ENCODE results near the gene CLTCL1.

Gene CLTCL1

DNA sequence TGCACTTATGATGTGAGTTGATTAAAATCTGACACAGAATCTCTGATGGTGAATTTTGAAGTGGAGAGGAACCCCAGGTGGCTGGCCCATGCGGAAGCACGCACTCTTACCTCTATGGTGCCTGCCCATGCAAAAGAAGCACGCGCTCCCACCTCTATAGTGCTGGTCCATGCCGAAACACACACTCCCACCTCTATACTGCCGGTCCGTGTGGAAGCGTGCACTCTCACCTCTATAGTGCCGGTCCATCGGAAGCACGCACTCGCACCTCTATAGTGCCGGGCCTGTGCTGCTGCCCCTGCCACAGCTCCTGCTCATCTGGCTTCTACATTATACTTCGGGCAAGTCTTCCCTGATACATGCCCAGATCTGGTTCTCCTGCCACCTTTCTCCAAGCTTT lies 76.2 kb downstream of the CLTCL1 start:
- CTCF ChIA-PET = no interaction called here
- DNase-seq (ENCODE audit: extremely low spot score) = no peak
- TF ChIP-seq HDGF (IDR thresholded peaks at IDR 0.05; ENCODE audit: borderline replicate concordance) (no peak), SP1 (IDR thresholded peaks at IDR 0.05) (no peak), NFRKB (IDR thresholded peaks at IDR 0.05) (no peak), ZNF384 (IDR thresholded peaks at IDR 0.05) (no peak), ARNT (IDR thresholded peaks at IDR 0.05) (no peak), FOXA1 (IDR thresholded peaks at IDR 0.05) (no peak), L3MBTL2 (conservative IDR thresholded peaks at IDR 0.05) (no peak), CTBP1 (IDR thresholded peaks at IDR 0.05; ENCODE audit: borderline replicate concordance) (no peak), SUZ12 (IDR thresholded peaks at IDR 0.05) (no peak), ELF4 (IDR thresholded peaks at IDR 0.05) (no peak), FOXM1 (IDR thresholded peaks at IDR 0.05; ENCODE audit: borderline replicate concordance) (no peak), FOXK2 (IDR thresholded peaks at IDR 0.05) (no peak), TARDBP (IDR thresholded peaks at IDR 0.05) (no peak), BHLHE40 (IDR thresholded peaks at IDR 0.05; ENCODE audit: borderline replicate concordance) (no peak)
- TF ChIP-seq, protein P1, sequence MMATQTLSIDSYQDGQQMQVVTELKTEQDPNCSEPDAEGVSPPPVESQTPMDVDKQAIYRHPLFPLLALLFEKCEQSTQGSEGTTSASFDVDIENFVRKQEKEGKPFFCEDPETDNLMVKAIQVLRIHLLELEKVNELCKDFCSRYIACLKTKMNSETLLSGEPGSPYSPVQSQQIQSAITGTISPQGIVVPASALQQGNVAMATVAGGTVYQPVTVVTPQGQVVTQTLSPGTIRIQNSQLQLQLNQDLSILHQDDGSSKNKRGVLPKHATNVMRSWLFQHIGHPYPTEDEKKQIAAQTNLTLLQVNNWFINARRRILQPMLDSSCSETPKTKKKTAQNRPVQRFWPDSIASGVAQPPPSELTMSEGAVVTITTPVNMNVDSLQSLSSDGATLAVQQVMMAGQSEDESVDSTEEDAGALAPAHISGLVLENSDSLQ (IDR thresholded peaks at IDR 0.05) = no peak
- POLR2A ChIA-PET = no interaction called here

DNA sequence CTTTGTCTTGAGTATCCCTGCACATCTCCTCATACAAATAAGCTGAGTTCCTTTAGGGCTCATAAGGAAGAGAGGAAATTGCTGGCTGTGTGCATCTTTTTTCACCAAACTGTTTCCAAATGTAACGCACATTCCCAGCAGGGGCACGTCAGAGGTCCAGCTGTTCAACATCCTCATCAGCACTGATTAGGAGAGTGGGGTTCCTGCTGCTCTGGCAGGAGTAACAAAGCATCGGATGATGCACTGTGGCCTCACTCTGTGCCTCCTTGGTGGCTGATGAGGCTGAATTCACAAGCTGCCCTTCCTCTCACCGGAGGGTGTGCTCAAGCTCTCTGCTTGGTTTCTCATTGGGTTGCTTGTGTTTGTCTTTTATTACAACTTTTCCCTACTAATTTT lies 77.4 kb downstream of the CLTCL1 start:
- DNase-seq (ENCODE audit: extremely low spot score) = no peak
- TF ChIP-seq FOXK2 (IDR thresholded peaks at IDR 0.05) = no peak
- TF ChIP-seq BHLHE40 (IDR thresholded peaks at IDR 0.05; ENCODE audit: borderline replicate concordance) = no peak
- no peak for TF ChIP-seq ELF4 (IDR thresholded peaks at IDR 0.05)
- TF ChIP-seq NFRKB (IDR thresholded peaks at IDR 0.05) = no peak
- no peak for TF ChIP-seq LEF1 (IDR thresholded peaks at IDR 0.05; ENCODE audit: borderline replicate concordance)
- TF ChIP-seq HDGF (IDR thresholded peaks at IDR 0.05; ENCODE audit: borderline replicate concordance) = no peak
- no peak for TF ChIP-seq FOXA1 (IDR thresholded peaks at IDR 0.05)
- TF ChIP-seq, protein P1 (IDR thresholded peaks at IDR 0.05) = no peak
- TF ChIP-seq FOXM1 (IDR thresholded peaks at IDR 0.05; ENCODE audit: borderline replicate concordance) = no peak
- no peak for TF ChIP-seq TARDBP (IDR thresholded peaks at IDR 0.05)
- no peak for TF ChIP-seq L3MBTL2 (conservative IDR thresholded peaks at IDR 0.05)
- no peak for TF ChIP-seq SP1 (IDR thresholded peaks at IDR 0.05)
- TF ChIP-seq SUZ12 (IDR thresholded peaks at IDR 0.05) = no peak
- no peak for TF ChIP-seq ZNF384 (IDR thresholded peaks at IDR 0.05)
- TF ChIP-seq CTBP1 (IDR thresholded peaks at IDR 0.05; ENCODE audit: borderline replicate concordance) = no peak
- TF ChIP-seq ARNT (IDR thresholded peaks at IDR 0.05) = no peak
- ChIA-PET CTCF (no interaction called here), POLR2A (interaction anchor here (1.1 kb wide), 1 partner anchor 14 kb away, joined by 3 read pairs; no protein-coding TSS in a partner anchor)

DNA sequence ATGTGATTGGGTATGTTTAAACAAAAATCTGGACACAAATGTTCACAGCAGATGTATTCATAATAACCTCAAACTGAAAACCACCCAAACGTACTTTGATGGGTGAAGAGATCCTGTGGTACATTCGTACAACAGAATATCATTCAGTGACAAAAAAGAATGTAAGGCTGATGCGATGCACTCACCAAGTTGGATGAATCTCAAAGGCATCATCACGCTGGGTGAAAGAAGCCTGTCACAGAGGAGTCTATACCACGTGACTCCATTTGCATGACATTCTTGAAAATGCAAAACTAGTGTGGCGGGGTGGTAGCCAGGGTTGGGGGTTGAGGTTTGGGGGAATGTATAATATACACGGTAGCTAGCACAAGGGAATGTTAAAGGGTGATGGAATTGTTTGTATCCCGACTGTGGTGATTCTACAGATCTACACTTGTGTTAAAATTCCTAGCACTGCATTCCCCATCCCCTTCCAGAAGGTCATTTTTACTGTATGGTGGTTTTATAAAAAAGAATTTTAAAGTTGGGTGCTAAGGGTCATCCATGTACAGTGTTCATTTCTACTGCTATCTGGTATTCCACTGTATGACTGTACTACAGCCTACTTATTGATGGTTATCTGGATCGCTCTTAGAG lies 78.0 kb downstream of the CLTCL1 start:
- CTCF ChIA-PET = no interaction called here
- TF ChIP-seq SUZ12 (IDR thresholded peaks at IDR 0.05) = no peak
- TF ChIP-seq ARNT (IDR thresholded peaks at IDR 0.05) = no peak
- no peak for TF ChIP-seq FOXM1 (IDR thresholded peaks at IDR 0.05; ENCODE audit: borderline replicate concordance)
- TF ChIP-seq LEF1 (IDR thresholded peaks at IDR 0.05; ENCODE audit: borderline replicate concordance) = no peak
- TF ChIP-seq ZNF384 (IDR thresholded peaks at IDR 0.05) = no peak
- no peak for TF ChIP-seq HDGF (IDR thresholded peaks at IDR 0.05; ENCODE audit: borderline replicate concordance)
- TF ChIP-seq, protein P1 (IDR thresholded peaks at IDR 0.05) = no peak
- TF ChIP-seq ELF4 (IDR thresholded peaks at IDR 0.05) = no peak
- no peak for TF ChIP-seq L3MBTL2 (conservative IDR thresholded peaks at IDR 0.05)
- no peak for TF ChIP-seq TARDBP (IDR thresholded peaks at IDR 0.05)
- no peak for TF ChIP-seq SP1 (IDR thresholded peaks at IDR 0.05)
- no peak for TF ChIP-seq CTBP1 (IDR thresholded peaks at IDR 0.05; ENCODE audit: borderline replicate concordance)
- no peak for TF ChIP-seq FOXA1 (IDR thresholded peaks at IDR 0.05)
- TF ChIP-seq FOXK2 (IDR thresholded peaks at IDR 0.05) = no peak
- TF ChIP-seq BHLHE40 (IDR thresholded peaks at IDR 0.05; ENCODE audit: borderline replicate concordance) = no peak
- TF ChIP-seq NFRKB (IDR thresholded peaks at IDR 0.05) = no peak
- POLR2A ChIA-PET = interaction anchor here (1.1 kb wide), 1 partner anchor 13 kb away, joined by 3 read pairs; no protein-coding TSS in a partner anchor
- DNase-seq (ENCODE audit: extremely low spot score) = no peak

DNA sequence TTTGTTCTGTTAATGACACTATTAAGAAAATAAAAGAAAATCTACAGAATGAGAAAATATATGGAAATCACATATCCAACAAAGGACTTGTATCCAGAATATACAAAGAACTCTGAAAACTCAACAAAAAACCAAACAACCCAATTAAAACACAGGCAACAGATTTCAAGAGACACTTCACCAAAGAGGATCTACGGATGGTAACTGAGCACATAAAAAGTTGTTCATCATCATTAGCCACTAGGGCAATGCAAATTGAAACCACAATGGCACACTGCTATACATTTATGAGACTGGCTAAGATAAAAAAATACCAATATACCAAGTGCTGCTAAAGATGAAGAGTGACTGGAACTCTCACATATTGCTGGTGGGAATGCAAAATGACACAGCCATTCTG lies 78.5 kb downstream of the CLTCL1 start:
- DNase-seq (ENCODE audit: extremely low spot score) = no peak
- POLR2A ChIA-PET = no interaction called here
- CTCF ChIA-PET = no interaction called here

DNA sequence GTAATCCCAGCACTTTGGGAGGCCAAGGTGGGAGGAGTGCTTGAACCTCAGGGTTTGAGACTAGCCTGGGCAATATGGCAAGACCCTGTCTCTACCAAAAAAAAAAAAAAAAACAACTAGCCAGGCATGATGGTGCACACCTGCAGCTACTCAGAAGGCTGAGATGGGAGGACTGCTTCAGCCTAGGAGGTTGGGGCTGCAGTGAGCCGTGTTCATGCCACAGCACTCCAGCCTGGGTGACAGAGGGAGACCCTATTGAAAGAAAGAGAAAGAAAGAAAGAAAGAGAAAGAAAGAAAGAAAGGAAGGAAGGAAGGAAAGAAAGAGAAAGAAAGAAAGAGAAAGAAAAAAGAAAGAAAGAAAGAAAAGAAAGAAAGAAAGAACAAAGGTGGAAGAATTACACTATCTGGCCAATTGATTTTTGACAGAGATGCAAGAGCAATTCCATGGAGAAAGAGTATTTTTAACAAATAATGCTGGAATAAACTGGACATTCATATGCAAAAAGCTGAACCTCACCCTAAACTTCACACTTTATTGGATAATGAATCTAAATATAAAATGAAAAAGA lies 79.1 kb downstream of the CLTCL1 start:
- TF ChIP-seq FOXA1 (IDR thresholded peaks at IDR 0.05) (no peak), ZNF384 (IDR thresholded peaks at IDR 0.05) (no peak), LEF1 (IDR thresholded peaks at IDR 0.05; ENCODE audit: borderline replicate concordance) (no peak), SUZ12 (IDR thresholded peaks at IDR 0.05) (no peak)
- ChIA-PET POLR2A (no interaction called here), CTCF (no interaction called here)
- DNase-seq (ENCODE audit: extremely low spot score) = no peak

More for the DNA sequence above, 78.5 kb downstream of the CLTCL1 start:
- TF ChIP-seq FOXK2 (IDR thresholded peaks at IDR 0.05) = no peak

DNA sequence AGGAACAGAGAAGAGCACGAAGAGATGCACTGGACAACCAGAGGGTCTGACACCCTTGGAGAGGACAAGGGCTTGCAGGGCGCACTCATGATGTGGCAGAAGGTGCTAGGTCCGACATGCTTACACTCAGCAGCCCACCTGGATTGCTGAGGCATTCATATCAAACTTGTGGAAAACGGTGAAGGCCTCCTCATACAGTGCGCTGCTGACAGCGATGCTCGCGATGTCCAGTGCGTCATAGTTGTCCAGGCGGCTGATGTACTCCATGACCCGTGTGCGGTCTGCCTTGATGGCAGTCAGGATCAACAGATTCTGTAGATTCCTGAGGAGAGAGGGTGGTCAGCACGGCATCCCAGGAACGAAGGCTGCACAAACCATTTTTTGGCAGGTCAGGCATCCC lies 81.3 kb downstream of the CLTCL1 start:
- POLR2A ChIA-PET = no interaction called here
- no peak for TF ChIP-seq TARDBP (IDR thresholded peaks at IDR 0.05)
- no peak for TF ChIP-seq HDGF (IDR thresholded peaks at IDR 0.05; ENCODE audit: borderline replicate concordance)
- no peak for TF ChIP-seq L3MBTL2 (conservative IDR thresholded peaks at IDR 0.05)
- TF ChIP-seq SP1 (IDR thresholded peaks at IDR 0.05) = no peak
- no peak for TF ChIP-seq SUZ12 (IDR thresholded peaks at IDR 0.05)
- no peak for TF ChIP-seq CTBP1 (IDR thresholded peaks at IDR 0.05; ENCODE audit: borderline replicate concordance)
- no peak for TF ChIP-seq NFRKB (IDR thresholded peaks at IDR 0.05)
- TF ChIP-seq FOXM1 (IDR thresholded peaks at IDR 0.05; ENCODE audit: borderline replicate concordance) = no peak
- TF ChIP-seq, protein P1 (IDR thresholded peaks at IDR 0.05) = no peak
- no peak for TF ChIP-seq ZNF384 (IDR thresholded peaks at IDR 0.05)
- TF ChIP-seq FOXA1 (IDR thresholded peaks at IDR 0.05) = no peak
- no peak for DNase-seq (ENCODE audit: extremely low spot score)
- CTCF ChIA-PET = no interaction called here

All from HEK293T (cell line).